ENCODE measurements around the gene NCAPD2.

DNA sequence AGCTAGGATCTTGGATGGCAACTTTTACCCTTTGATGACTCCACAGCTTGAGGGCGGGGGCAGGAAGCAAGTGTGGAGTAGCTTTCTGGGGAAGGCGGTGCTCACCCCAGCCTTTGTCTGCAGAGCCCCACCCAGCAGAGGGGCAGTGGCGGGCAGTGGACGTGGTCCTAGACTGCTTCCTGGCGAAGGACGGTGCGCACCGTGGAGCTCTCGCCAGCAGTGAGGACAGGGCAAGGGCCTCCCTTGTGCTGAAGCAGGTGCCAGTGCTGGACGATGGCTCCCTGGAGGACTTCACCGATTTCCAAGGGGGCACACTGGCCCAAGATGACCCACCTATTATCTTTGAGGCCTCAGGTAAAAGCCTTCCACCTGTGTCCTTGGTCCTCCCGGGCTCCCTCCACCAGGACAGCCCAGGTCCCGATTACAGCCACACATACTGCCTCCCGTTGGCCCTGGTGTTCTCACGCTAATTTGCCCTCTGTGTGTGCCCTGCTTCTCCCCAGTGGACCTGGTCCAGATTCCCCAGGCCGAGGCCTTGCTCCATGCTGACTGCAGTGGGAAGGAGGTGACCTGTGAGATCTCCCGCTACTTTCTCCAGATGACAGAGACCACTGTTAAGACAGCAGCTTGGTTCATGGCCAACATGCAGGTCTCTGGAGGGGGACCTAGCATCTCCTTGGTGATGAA lies 40.8 kb upstream of the NCAPD2 start:
- TF ChIP-seq POLR2A (IDR thresholded peaks at IDR 0.05), result no peak
- TF ChIP-seq, protein P1, sequence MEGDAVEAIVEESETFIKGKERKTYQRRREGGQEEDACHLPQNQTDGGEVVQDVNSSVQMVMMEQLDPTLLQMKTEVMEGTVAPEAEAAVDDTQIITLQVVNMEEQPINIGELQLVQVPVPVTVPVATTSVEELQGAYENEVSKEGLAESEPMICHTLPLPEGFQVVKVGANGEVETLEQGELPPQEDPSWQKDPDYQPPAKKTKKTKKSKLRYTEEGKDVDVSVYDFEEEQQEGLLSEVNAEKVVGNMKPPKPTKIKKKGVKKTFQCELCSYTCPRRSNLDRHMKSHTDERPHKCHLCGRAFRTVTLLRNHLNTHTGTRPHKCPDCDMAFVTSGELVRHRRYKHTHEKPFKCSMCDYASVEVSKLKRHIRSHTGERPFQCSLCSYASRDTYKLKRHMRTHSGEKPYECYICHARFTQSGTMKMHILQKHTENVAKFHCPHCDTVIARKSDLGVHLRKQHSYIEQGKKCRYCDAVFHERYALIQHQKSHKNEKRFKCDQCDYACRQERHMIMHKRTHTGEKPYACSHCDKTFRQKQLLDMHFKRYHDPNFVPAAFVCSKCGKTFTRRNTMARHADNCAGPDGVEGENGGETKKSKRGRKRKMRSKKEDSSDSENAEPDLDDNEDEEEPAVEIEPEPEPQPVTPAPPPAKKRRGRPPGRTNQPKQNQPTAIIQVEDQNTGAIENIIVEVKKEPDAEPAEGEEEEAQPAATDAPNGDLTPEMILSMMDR (IDR thresholded peaks at IDR 0.05), result no peak
